ENCODE results near the gene SCAMP1.

Gene SCAMP1

DNA sequence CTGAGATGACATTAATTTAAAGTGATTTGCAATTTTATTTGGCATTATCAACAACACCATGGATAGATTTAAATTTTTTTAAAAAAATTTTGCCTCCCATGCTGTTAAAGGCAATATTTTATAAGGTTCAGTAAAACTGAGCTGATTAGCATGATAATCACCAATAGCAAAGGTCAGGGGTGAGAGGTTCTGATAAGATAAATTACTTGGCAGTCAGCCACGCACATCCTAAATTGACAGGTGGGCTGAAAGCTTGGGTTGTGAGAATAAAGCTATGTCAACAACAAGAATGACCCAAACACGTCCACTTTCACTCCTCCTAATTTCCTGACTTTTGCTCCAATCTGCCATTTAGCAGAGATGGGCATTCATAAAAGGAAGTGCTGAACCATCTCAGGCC, 161.0 kb downstream of the SCAMP1 start:
- Histone ChIP-seq H3K36me3 (ENCODE audit: control insufficient read depth, insufficient read depth, low read length, severe bottlenecking) (no peaks in the 10 kb centered on the region), H3K4me3 (ENCODE audit: low read length) (no peak overlapping the region), H3K27me3 (replicated peaks; ENCODE audit: control insufficient read depth, insufficient read depth, low read length) (no peaks in the 10 kb centered on the region), H3K4me1 (ENCODE audit: control insufficient read depth, insufficient read depth, low read length) (peaks cover 47% of the 10 kb centered on the region), H3K9me3 (ENCODE audit: control insufficient read depth, low read length) (no peaks in the 10 kb centered on the region), H3K9ac (ENCODE audit: low read length) (no peak overlapping the region)
- no peak for DNase-seq (ENCODE audit: low read depth)

DNA sequence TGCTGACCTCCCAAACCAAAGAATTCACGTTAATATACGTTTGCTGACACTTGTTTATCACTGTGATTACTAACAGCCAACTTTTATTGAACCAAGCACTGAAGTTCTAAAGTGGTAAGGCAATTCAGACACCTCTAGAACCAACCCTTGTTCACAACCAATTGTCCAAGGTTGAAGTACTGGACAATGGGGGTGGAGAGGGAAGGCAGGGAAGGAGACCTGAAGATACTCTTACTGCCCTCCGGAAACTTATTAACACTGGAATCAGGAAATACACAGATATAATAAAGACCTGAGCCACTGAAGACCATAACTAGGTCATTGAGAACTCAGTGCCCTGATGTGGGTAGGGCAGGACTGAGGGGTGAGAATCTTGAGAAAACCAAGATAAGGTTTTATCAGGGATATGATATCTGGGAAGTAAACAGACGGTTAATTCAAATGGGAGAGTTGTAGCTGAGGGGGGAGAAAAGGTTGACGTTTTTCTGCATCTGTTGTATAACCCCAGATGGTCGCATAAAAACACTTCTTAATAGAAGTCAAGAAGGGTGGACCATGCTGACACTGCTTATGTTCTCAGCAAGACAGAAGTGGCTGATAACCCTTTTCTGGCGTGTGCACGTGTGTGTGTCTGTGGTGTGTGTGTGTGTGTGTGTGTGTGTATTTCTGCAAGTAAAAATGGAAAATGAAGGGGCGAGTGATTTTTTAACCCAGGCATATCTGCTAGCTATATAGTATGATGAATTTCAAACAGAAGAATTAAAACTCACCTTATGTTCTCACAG, 162.3 kb downstream of the SCAMP1 start:
- H3K36me3 ChIP-seq (ENCODE audit: control insufficient read depth, insufficient read depth, low read length, severe bottlenecking): no peaks in the 10 kb centered on the region
- H3K4me1 ChIP-seq (ENCODE audit: control insufficient read depth, insufficient read depth, low read length): peaks cover 59% of the 10 kb centered on the region
- DNase-seq (ENCODE audit: low read depth): no peak
- H3K4me3 ChIP-seq (ENCODE audit: low read length): no peak overlapping the region
- H3K27me3 ChIP-seq (replicated peaks; ENCODE audit: control insufficient read depth, insufficient read depth, low read length): no peaks in the 10 kb centered on the region
- no peak overlapping the region for H3K9ac ChIP-seq (ENCODE audit: low read length)
- H3K9me3 ChIP-seq (ENCODE audit: control insufficient read depth, low read length): no peaks in the 10 kb centered on the region

DNA sequence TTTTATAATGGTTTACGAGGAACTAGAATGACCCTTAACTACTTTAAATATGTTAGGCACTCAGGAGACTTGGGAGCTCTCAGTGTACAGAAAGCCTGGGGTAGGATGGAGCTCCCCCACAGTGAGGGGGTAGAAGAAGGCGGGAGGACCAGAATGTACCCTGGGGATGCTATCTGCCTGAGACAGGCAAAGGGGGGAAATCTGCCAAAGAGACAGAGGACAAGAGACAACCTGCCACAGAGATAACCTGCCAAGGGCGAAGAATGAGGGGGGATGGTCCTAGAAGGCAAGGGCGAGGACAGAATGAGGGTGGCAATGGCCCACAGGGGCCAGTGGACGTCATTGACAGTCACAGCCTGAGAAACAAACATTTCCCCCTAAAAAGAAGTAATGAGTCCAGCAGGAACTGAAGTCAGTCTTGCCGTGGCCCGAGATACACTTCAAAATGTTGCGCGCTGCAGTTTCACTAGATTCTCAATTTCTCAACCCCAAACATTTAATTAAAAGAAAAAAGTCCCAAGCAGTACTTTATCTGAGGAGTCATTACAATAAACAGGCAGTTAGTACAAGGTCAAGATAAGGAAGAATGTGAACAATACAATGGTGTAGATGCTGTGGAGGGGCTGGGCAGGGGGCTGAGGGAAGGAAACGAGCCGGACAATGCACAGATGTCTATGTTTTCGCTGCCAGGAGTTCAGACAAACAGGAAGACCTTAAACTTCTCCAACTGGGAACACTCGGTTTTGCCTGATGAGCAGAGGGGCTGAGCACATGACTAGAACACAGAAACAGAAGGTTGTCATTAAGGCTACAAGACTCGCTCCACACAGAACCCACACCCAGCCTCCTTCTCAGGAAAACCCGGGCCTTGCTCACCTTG, 163.1 kb downstream of the SCAMP1 start:
- H3K9me3 ChIP-seq (ENCODE audit: control insufficient read depth, low read length): no peaks in the 10 kb centered on the region
- H3K27me3 ChIP-seq (replicated peaks; ENCODE audit: control insufficient read depth, insufficient read depth, low read length): no peaks in the 10 kb centered on the region
- DNase-seq (ENCODE audit: low read depth): no peak
- H3K9ac ChIP-seq (ENCODE audit: low read length): no peak overlapping the region
- H3K4me1 ChIP-seq (ENCODE audit: control insufficient read depth, insufficient read depth, low read length): peaks cover 59% of the 10 kb centered on the region
- no peaks in the 10 kb centered on the region for H3K36me3 ChIP-seq (ENCODE audit: control insufficient read depth, insufficient read depth, low read length, severe bottlenecking)
- H3K4me3 ChIP-seq (ENCODE audit: low read length): no peak overlapping the region

DNA sequence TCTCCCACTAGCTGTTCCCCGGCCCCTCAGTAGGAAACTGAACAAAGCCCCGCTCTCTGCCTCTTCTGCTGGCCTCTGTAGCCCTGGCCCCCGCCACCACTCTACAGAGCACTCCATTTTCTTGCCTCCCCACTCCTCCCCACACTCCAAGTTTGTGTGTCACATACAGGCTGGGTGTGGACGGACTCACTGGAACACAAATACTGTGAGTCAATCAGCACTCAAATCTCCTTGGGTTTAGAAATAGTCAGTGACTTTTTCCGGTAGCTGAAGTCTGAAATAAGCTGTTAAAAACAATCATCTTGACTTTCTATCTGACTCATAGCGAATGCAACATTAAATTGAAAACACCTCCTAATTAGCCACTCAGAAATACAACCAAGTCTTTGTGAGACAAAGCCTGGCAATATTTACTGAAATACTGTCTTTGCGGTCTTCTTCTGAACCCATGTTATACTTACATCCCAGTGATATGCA, 165.7 kb downstream of the SCAMP1 start:
- H3K4me1 ChIP-seq (ENCODE audit: control insufficient read depth, insufficient read depth, low read length): peaks cover 70% of the 10 kb centered on the region
- DNase-seq (ENCODE audit: low read depth): peak; percentile 63
- H3K27me3 ChIP-seq (replicated peaks; ENCODE audit: control insufficient read depth, insufficient read depth, low read length): no peaks in the 10 kb centered on the region
- peak overlapping the region; percentile 44 for H3K4me3 ChIP-seq (ENCODE audit: low read length)
- H3K9me3 ChIP-seq (ENCODE audit: control insufficient read depth, low read length): no peaks in the 10 kb centered on the region
- peak overlapping the region; percentile 80 for H3K9ac ChIP-seq (ENCODE audit: low read length)
- H3K36me3 ChIP-seq (ENCODE audit: control insufficient read depth, insufficient read depth, low read length, severe bottlenecking): no peaks in the 10 kb centered on the region

DNA sequence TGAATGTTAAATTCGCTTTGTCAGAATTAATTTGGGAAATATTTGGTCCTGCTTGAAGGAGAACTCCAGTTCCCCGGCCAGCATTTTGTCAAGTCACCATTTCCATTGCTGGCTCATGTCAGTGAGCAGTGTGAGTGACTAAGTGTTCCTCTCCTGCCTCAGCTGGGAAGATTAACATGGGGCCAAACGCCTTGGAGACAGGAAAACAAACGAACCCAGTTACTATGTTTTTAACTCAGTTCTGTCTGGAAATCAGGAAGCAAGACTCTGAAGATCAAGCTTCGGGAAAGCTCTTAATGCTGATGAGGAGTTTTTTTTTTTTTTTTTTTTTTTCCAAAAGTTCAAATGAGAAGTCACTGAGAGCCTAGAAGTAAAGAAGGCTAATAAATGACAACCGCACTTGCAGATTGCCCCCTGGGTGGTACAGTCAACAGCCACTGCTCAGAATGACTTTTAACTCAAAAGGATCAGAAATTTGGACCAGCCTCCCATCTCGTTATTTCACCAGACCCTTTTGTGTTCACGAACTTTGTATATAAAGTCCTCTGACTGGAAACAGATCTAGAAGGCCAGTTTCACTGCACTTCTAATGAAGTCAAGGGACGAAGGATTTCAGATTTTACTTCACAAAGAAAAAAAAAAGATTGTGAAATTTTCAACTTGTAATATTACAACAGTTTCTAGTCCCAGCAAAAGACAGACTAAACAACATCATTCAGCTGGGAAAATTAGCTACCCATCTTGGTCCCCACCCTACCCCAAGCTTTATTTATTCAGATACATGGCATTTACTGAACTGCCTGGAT, 166.8 kb downstream of the SCAMP1 start:
- Histone ChIP-seq H3K4me3 (ENCODE audit: low read length) (peak overlapping the region; percentile 64), H3K4me1 (ENCODE audit: control insufficient read depth, insufficient read depth, low read length) (peaks cover 70% of the 10 kb centered on the region), H3K27me3 (replicated peaks; ENCODE audit: control insufficient read depth, insufficient read depth, low read length) (no peaks in the 10 kb centered on the region), H3K9me3 (ENCODE audit: control insufficient read depth, low read length) (no peaks in the 10 kb centered on the region), H3K9ac (ENCODE audit: low read length) (peak overlapping the region; percentile 80), H3K36me3 (ENCODE audit: control insufficient read depth, insufficient read depth, low read length, severe bottlenecking) (no peaks in the 10 kb centered on the region)
- DNase-seq (ENCODE audit: low read depth): peak; percentile 89

DNA sequence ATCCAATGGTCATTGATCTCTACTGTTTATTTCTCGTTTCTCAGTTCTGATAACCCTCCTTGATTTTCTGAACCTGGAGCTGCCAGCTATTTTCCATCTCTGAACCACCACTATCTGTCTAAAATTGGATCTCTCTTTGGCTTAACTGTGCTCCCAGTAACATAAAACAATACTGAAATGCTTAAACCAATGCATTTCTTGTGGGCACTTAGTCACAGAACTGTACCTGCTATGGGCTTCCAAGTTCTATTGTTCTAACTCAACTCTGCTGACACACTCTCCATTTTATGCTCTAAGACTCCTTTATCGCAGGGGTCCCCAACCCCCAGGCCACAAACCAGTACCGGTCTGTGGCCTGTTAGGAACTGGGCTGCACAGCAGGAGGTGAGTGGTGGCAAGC, 167.5 kb downstream of the SCAMP1 start:
- peak overlapping the region; percentile 64 for H3K4me3 ChIP-seq (ENCODE audit: low read length)
- no peak for DNase-seq (ENCODE audit: low read depth)
- no peaks in the 10 kb centered on the region for H3K36me3 ChIP-seq (ENCODE audit: control insufficient read depth, insufficient read depth, low read length, severe bottlenecking)
- H3K27me3 ChIP-seq (replicated peaks; ENCODE audit: control insufficient read depth, insufficient read depth, low read length): no peaks in the 10 kb centered on the region
- H3K9ac ChIP-seq (ENCODE audit: low read length): peak overlapping the region; percentile 80
- H3K9me3 ChIP-seq (ENCODE audit: control insufficient read depth, low read length): no peaks in the 10 kb centered on the region
- peaks cover 70% of the 10 kb centered on the region for H3K4me1 ChIP-seq (ENCODE audit: control insufficient read depth, insufficient read depth, low read length)

All from adipocyte (in vitro differentiated cells).